ENCODE data around the gene HHIPL1. TPM values are rescaled to one million over a fixed set of nuclear protein-coding genes. Genes with fewer than 3 reads are reported as not detected.

HHIPL1 gene
- total RNA-seq, 2 experiments from 2014 or later: 0.08 to 0.10 TPM

- H3K4me3 Mint-ChIP-seq: no peak overlapping the region
- no peak for DNase-seq
- peaks cover 22% of the 10 kb centered on the region for H3K4me1 Mint-ChIP-seq
- CTCF ChIA-PET: interaction anchor here (1.3 to 1.5 kb wide), 3 partner anchors 9 to 513 kb away, joined by 3 to 4 read pairs (median 3); no protein-coding TSS in a partner anchor
- H3K36me3 Mint-ChIP-seq (ENCODE audit: low read depth): peaks cover 4% of the 10 kb centered on the region
- H3K27ac Mint-ChIP-seq: no peak overlapping the region
- peaks cover 3% of the 10 kb centered on the region for H3K27me3 Mint-ChIP-seq
- peaks cover 7% of the 10 kb centered on the region for H3K9me3 Mint-ChIP-seq
- POLR2A ChIA-PET: interaction anchor here (0.6 kb wide), 1 partner anchor 201 kb away, joined by 3 read pairs; no protein-coding TSS in a partner anchor
Observed at GRCh38 chr14:99679543-99679942, 34.6 kb downstream of the HHIPL1 start.

GRCh38 chr14:99679996-99680395 lies 35.1 kb downstream of the HHIPL1 start:
- ChIA-PET POLR2A (interaction anchor here (0.6 kb wide), 1 partner anchor 201 kb away, joined by 3 read pairs; no protein-coding TSS in a partner anchor), CTCF (interaction anchor here (1.3 to 1.5 kb wide), 2 partner anchors 19 to 513 kb away, joined by 3 read pairs; no protein-coding TSS in a partner anchor)
- Mint-ChIP-seq H3K9me3 (peaks cover 7% of the 10 kb centered on the region), H3K36me3 (ENCODE audit: low read depth) (peaks cover 4% of the 10 kb centered on the region), H3K27me3 (peaks cover 3% of the 10 kb centered on the region), H3K4me3 (no peak overlapping the region), H3K4me1 (peaks cover 22% of the 10 kb centered on the region), H3K27ac (no peak overlapping the region)
- DNase-seq: no peak

- H3K27me3 Mint-ChIP-seq: peaks cover 11% of the 10 kb centered on the region
- CTCF ChIA-PET: interaction anchor here (1.3 to 1.5 kb wide), 2 partner anchors 20 to 512 kb away, joined by 3 read pairs; no protein-coding TSS in a partner anchor
Observed at GRCh38 chr14:99681101-99681831, 36.3 kb downstream of the HHIPL1 start.

GRCh38 chr14:99681832-99682148 lies 36.9 kb downstream of the HHIPL1 start:
- no peak for DNase-seq
- CTCF ChIA-PET: interaction anchor here (0.6 kb wide), 1 partner anchor 236 kb away, joined by 4 read pairs; no protein-coding TSS in a partner anchor
- Mint-ChIP-seq H3K9me3 (peaks cover 7% of the 10 kb centered on the region), H3K27me3 (peaks cover 15% of the 10 kb centered on the region), H3K36me3 (ENCODE audit: low read depth) (peaks cover 4% of the 10 kb centered on the region), H3K4me1 (peaks cover 14% of the 10 kb centered on the region), H3K4me3 (peak overlapping the region; percentile 30), H3K27ac (no peak overlapping the region)
- POLR2A ChIA-PET: no interaction called here

More at GRCh38 chr14:99681101-99681831, 36.3 kb downstream of the HHIPL1 start:
- no peak overlapping the region for H3K4me3 Mint-ChIP-seq
- no peak for DNase-seq
- H3K36me3 Mint-ChIP-seq (ENCODE audit: low read depth): peaks cover 4% of the 10 kb centered on the region
- peaks cover 7% of the 10 kb centered on the region for H3K9me3 Mint-ChIP-seq
- POLR2A ChIA-PET: no interaction called here
- peaks cover 19% of the 10 kb centered on the region for H3K4me1 Mint-ChIP-seq
- H3K27ac Mint-ChIP-seq: no peak overlapping the region

- peaks cover 22% of the 10 kb centered on the region for H3K27me3 Mint-ChIP-seq
- H3K4me3 Mint-ChIP-seq: peak overlapping the region; percentile 86
- peak overlapping the region; percentile 82 for H3K27ac Mint-ChIP-seq
- peak; percentile 86 for DNase-seq
- ChIA-PET POLR2A (interaction anchor here (0.9 to 1.0 kb wide), 2 partner anchors 16 to 78 kb away, joined by 4 to 5 read pairs; no protein-coding TSS in a partner anchor), CTCF (interaction anchor here (0.9 to 1.6 kb wide), 6 partner anchors 11 to 110 kb away, joined by 3 to 4 read pairs (median 3); partner anchors contain the start of gene EML1)
- H3K4me1 Mint-ChIP-seq: peaks cover 7% of the 10 kb centered on the region
- H3K36me3 Mint-ChIP-seq (ENCODE audit: low read depth): peaks cover under 1% of the 10 kb centered on the region
- peaks cover 6% of the 10 kb centered on the region for H3K9me3 Mint-ChIP-seq
Observed at GRCh38 chr14:99682809-99683618, 38.1 kb downstream of the HHIPL1 start.

- Mint-ChIP-seq H3K4me3 (peak within 1 kb of the TSS; percentile 86), H3K27ac (peak within 1 kb of the TSS; percentile 82), H3K36me3 (ENCODE audit: low read depth) (no peaks in the 10 kb centered on the region), H3K27me3 (peaks cover 28% of the 10 kb centered on the region), H3K9me3 (no peaks in the 10 kb centered on the region), H3K4me1 (peaks cover 15% of the 10 kb centered on the region)
- DNase-seq: peak; percentile 100
- ChIA-PET CTCF (interaction anchor here (0.6 to 1.6 kb wide), 11 partner anchors 10 to 263 kb away, joined by 3 read pairs; partner anchors contain the start of gene EML1), POLR2A (interaction anchor here (0.7 to 1.2 kb wide), 8 partner anchors 13 to 203 kb away, joined by 3 to 6 read pairs (median 4); partner anchors contain the start of genes CCDC85C and SETD3)
Observed at GRCh38 chr14:99683619-99684409, 38.9 kb downstream of the HHIPL1 start, which contains the start of gene CYP46A1. CYP46A1 (plus strand) TSS chr14:99684298; CDS start chr14:99684418, 120 bp downstream.

- peaks cover 17% of the 10 kb centered on the region for H3K4me1 Mint-ChIP-seq
- H3K27me3 Mint-ChIP-seq: peaks cover 35% of the 10 kb centered on the region
- H3K9me3 Mint-ChIP-seq: no peaks in the 10 kb centered on the region
- H3K27ac Mint-ChIP-seq: no peak overlapping the region
- ChIA-PET CTCF (interaction anchor here (0.6 to 1.6 kb wide), 11 partner anchors 10 to 262 kb away, joined by 3 read pairs; partner anchors contain the start of gene EML1), POLR2A (interaction anchor here (0.7 to 1.2 kb wide), 8 partner anchors 13 to 204 kb away, joined by 3 to 6 read pairs (median 4); partner anchors contain the start of genes CCDC85C and SETD3)
- no peak for DNase-seq
- no peaks in the 10 kb centered on the region for H3K36me3 Mint-ChIP-seq (ENCODE audit: low read depth)
- no peak overlapping the region for H3K4me3 Mint-ChIP-seq
Observed at GRCh38 chr14:99684410-99684934, 39.5 kb downstream of the HHIPL1 start.

- ChIA-PET CTCF (no interaction called here), POLR2A (no interaction called here)
- Mint-ChIP-seq H3K4me3 (peak overlapping the region; percentile 41), H3K27ac (no peak overlapping the region), H3K9me3 (no peaks in the 10 kb centered on the region), H3K27me3 (peaks cover 42% of the 10 kb centered on the region), H3K36me3 (ENCODE audit: low read depth) (no peaks in the 10 kb centered on the region), H3K4me1 (peaks cover 17% of the 10 kb centered on the region)
- DNase-seq: no peak
Observed at GRCh38 chr14:99685151-99685591, 40.2 kb downstream of the HHIPL1 start.

GRCh38 chr14:99685596-99685995 lies 40.7 kb downstream of the HHIPL1 start:
- Mint-ChIP-seq H3K36me3 (ENCODE audit: low read depth) (no peaks in the 10 kb centered on the region), H3K9me3 (no peaks in the 10 kb centered on the region), H3K27ac (no peak overlapping the region), H3K4me3 (peak overlapping the region; percentile 41), H3K4me1 (peaks cover 17% of the 10 kb centered on the region), H3K27me3 (peaks cover 43% of the 10 kb centered on the region)
- CTCF ChIA-PET: no interaction called here
- POLR2A ChIA-PET: no interaction called here
- DNase-seq: no peak

GRCh38 chr14:99686557-99687283 lies 41.8 kb downstream of the HHIPL1 start:
- no peak overlapping the region for H3K4me3 Mint-ChIP-seq
- H3K27me3 Mint-ChIP-seq: peaks cover 48% of the 10 kb centered on the region
- no peaks in the 10 kb centered on the region for H3K36me3 Mint-ChIP-seq (ENCODE audit: low read depth)
- ChIA-PET CTCF (interaction anchor here (0.8 kb wide), 1 partner anchor 11 kb away, joined by 3 read pairs; no protein-coding TSS in a partner anchor), POLR2A (no interaction called here)
- DNase-seq: peak; percentile 14
- H3K4me1 Mint-ChIP-seq: peaks cover 17% of the 10 kb centered on the region
- no peak overlapping the region for H3K27ac Mint-ChIP-seq
- H3K9me3 Mint-ChIP-seq: no peaks in the 10 kb centered on the region
